Mesothelial cell of epicardium (in vitro differentiated cells): ENCODE results near the gene PPP1R3G. TPM values are rescaled to one million over a fixed set of nuclear protein-coding genes. Genes with fewer than 3 reads are reported as not detected.

ENCODE experiments used
- DNase-seq, 2 experiments: peaks; one replicate each; pipeline ENCODE4 v3.0.0; 2021; ENCODE audit warnings: low spot score in 2 of 2; ENCODE audit not compliant: unreplicated experiment in 2 of 2
- H3K27ac Mint-ChIP-seq: 2 replicates; pipeline ENCODE4 v1.8.0; 2021; ENCODE audit warnings: mixed read lengths
- H3K27me3 Mint-ChIP-seq: 2 replicates; pipeline ENCODE4 v1.8.0; 2021; ENCODE audit warnings: low read depth, mixed read lengths
- H3K36me3 Mint-ChIP-seq: 2 replicates; pipeline ENCODE4 v1.8.0; 2021; ENCODE audit warnings: mixed read lengths
- H3K4me1 Mint-ChIP-seq: 2 replicates; pipeline ENCODE4 v1.8.0; 2021; ENCODE audit warnings: mixed read lengths
- H3K4me3 Mint-ChIP-seq: 2 replicates; pipeline ENCODE4 v1.8.0; 2021; ENCODE audit warnings: mild to moderate bottlenecking, moderate library complexity, mixed read lengths
- H3K9me3 Mint-ChIP-seq: 2 replicates; pipeline ENCODE4 v1.8.0; 2021; ENCODE audit warnings: mixed read lengths
- CTCF ChIP-seq: fragments of 200-600 bp; sonication (generic); IDR thresholded peaks from one replicate; pipeline ENCODE4 v1.5.0; 2021; ENCODE audit warnings: antibody characterized with exemption; ENCODE audit not compliant: unreplicated experiment
- total RNA-seq: library from RNA; stranded (reverse); gene quantifications from 3 replicates; pipeline ENCODE4 v1.2.1, GENCODE V29; 2021

The PPP1R3G gene
- total RNA-seq, 1 donor from 2014 or later: 1.1 TPM

DNA sequence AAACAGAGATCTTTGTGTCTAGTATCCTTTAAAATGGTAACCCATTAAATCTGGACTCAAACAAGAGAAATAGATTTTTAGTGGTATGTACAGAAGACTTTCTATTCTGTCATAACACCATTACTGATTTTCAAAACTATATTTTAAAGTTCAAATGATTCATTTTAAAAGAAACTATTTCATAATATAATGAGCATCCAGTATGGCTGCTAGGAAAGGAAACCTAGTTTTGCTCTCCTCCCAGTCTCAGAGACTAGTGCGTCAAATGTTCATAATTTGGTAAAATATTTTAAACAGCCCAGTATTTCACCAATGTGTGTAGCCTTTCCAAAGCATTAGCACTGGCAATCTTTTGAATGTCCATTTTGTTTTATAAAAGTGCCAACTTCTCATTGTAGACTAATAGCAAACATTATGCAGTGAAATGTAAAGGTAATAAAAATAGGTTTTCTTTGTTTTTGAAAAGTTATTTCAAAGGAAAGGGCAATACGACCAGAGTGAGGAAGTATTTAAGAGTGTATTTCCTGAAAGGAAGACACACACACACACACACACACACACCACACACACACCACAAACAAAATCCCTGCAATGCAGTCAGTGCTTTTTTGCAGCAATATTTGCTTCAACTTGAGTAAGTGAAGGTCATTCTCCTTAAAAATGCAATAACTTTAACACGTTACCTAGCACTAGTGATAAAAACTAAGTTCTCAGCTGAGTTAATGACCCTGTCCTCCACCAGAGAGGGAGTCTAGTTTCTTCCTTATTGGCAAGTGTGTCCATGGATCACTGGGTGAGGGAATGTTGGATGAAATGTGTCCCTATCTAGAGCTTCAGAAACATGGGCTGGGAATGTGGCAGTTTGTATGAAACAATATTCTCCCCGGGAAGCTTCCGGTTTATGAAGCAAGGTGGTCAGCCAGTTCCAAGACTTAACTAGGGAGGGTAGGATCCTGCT, 4.6 kb downstream of the PPP1R3G start:
- Mint-ChIP-seq H3K27me3 (peaks cover 29% of the 10 kb centered on the region), H3K9me3 (no peaks in the 10 kb centered on the region), H3K4me3 (no peak overlapping the region), H3K27ac (no peak overlapping the region), H3K36me3 (no peaks in the 10 kb centered on the region), H3K4me1 (peaks cover 5% of the 10 kb centered on the region)
- TF ChIP-seq CTCF: no peak
- DNase-seq: no peak

- peaks cover 28% of the 10 kb centered on the region for H3K27me3 Mint-ChIP-seq
Observed at GRCh38 chr6:5090603-5091002, 5.5 kb downstream of the PPP1R3G start.

DNA sequence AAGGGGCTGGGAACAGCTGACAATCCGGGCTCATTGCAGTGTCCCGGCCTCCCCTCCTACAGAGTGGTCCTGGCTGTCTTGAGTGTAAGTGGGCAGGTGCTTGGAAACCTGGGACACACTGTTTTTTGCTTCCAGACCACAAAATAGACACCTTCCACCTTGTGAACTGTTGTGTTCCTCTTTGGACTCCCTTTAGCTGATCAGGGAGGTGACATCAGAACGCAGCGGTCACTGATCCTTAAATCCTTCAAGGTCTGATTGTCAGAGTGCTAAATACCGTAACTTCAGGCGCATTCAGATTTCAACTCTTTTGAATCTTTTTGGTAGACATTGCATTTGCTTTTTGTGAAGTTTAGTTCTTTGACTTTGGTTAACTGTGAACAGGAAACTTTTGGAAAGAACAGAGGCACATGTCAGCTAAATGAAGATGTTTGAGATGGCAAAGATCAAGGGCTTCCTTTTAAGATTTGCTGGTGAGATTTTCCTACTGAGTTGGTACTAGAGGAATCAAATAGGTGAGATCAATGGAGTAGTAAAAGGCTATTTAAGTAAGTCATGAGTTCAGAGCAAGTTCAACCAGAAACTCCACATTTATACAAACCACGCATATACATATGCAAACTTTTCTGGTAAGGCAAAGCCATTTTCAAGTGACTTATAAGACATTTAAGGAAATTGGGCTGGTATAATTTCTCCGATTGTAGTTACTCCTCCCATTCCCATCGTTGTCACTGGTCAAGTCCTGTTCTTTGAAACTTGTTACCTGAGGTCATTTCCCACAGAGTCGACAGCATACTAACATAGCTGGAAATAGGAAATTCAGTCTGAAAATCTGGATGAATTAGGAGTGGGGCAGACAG, 6.3 kb downstream of the PPP1R3G start:
- no peak for DNase-seq
- Mint-ChIP-seq H3K36me3 (no peaks in the 10 kb centered on the region), H3K27ac (no peak overlapping the region), H3K4me3 (no peak overlapping the region), H3K4me1 (peaks cover under 1% of the 10 kb centered on the region), H3K27me3 (peaks cover 23% of the 10 kb centered on the region), H3K9me3 (no peaks in the 10 kb centered on the region)
- TF ChIP-seq CTCF: no peak

More at GRCh38 chr6:5090603-5091002, 5.5 kb downstream of the PPP1R3G start:
- H3K36me3 Mint-ChIP-seq: no peaks in the 10 kb centered on the region
- DNase-seq: no peak
- H3K4me1 Mint-ChIP-seq: peaks cover 3% of the 10 kb centered on the region
- H3K9me3 Mint-ChIP-seq: no peaks in the 10 kb centered on the region
- no peak overlapping the region for H3K4me3 Mint-ChIP-seq
- TF ChIP-seq CTCF: no peak
- no peak overlapping the region for H3K27ac Mint-ChIP-seq

DNA sequence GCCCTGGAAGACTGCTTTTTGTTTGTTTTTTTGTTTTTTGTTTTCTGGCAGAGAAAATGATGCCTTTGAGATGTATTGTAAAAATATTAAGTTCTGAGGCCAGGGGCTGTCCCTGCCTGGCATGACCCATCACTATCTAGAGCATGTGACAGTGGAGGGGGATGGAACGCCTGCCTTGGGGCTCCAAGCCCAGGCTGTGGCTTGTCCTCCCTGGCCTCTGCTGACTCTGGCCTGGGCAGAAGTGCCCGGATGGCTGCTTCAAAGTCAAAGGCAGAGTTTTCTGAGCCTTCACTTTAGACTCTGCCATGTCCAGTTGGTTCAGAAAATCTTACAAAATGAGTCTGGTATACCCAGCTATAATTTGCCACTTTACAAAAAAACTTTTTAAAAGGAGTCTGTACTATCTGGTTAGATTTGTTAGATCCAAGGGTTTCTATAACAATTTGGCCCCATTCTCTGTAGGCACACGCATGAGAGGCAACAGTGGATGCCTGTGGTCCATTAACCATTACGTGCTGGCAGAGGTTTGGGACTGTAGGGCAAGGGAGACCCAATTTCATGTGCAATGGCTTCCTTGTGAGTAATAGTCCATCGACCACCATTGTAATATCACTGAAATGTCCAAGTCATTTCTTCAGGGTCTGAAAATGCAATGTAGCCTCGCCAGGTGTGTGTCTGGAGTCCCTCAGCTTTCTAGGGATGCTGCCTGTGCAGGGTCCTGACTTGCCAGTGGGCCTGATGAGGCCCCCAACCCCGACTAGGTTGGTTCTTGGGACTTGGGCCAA, 8.3 kb downstream of the PPP1R3G start:
- no peak for DNase-seq
- Mint-ChIP-seq H3K4me1 (no peaks in the 10 kb centered on the region), H3K36me3 (no peaks in the 10 kb centered on the region), H3K27ac (no peak overlapping the region), H3K4me3 (no peak overlapping the region), H3K9me3 (no peaks in the 10 kb centered on the region), H3K27me3 (peaks cover 10% of the 10 kb centered on the region)
- TF ChIP-seq CTCF: no peak

- Mint-ChIP-seq H3K4me1 (no peaks in the 10 kb centered on the region), H3K36me3 (no peaks in the 10 kb centered on the region), H3K4me3 (no peak overlapping the region), H3K9me3 (no peaks in the 10 kb centered on the region), H3K27ac (no peak overlapping the region), H3K27me3 (peaks cover 7% of the 10 kb centered on the region)
- TF ChIP-seq CTCF: no peak
- DNase-seq: no peak
Observed at GRCh38 chr6:5094327-5094726, 9.2 kb downstream of the PPP1R3G start.
